ENCODE results near the gene CHAF1B.

Gene CHAF1B

GRCh38 chr21:36465478-36465877, 80.3 kb downstream of the CHAF1B start:
- FAIRE-seq = no peak
- no peak for DNase-seq (ENCODE audit: insufficient read length, low spot score)
- TF ChIP-seq POLR2AphosphoS5 (IDR thresholded peaks at IDR 0.05; ENCODE audit: low read depth, low read length) (no peak), POU2F2 (IDR thresholded peaks at IDR 0.05; ENCODE audit: low read depth, low read length) (no peak), TAF1 (IDR thresholded peaks at IDR 0.05; ENCODE audit: low read depth, low read length) (no peak), PAX5 (IDR thresholded peaks at IDR 0.05; ENCODE audit: insufficient read depth, low read length, severe bottlenecking) (no peak), POLR2A (IDR thresholded peaks at IDR 0.05; ENCODE audit: low read depth, low read length) (no peak), SPI1 (IDR thresholded peaks at IDR 0.05; ENCODE audit: low read depth, low read length) (no peak)

- TF ChIP-seq SPI1 (IDR thresholded peaks at IDR 0.05; ENCODE audit: low read depth, low read length) = no peak
- FAIRE-seq = no peak
- DNase-seq (ENCODE audit: insufficient read length, low spot score) = no peak
These were observed 80.9 kb downstream of the CHAF1B start for GRCh38 chr21:36466061-36466511.

Measured in GM12891 (cell line).